LNCAP (cell line): ENCODE data around the gene RSAD1.

Experiments used
- TF ChIP-seq, protein P1 (sequence below): fragments of 450-650 bp; IDR thresholded peaks from 2 replicates; pipeline ENCODE4 v1.5.1; 2017; ENCODE audit warnings: mild to moderate bottlenecking

Gene RSAD1

DNA sequence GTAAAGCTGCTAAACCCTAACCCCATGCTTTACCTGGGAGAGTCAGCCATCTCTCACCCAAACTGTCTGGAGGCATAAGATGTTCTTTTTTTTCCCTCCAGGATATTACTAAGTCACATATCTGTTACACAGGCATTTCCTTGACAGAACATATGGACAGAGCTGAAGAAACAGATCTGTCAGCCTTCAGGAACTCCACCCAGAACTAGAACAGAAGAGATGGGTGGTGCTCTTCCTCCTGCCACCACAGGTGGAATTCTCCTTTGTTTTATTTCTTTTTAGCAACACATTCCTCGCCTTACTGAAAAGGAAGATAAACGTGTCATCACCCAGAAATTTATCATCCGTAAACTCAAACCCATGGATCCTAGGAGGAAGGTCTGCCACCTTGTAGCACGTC lies 38.4 kb downstream of the RSAD1 start:
- TF ChIP-seq, protein P1, sequence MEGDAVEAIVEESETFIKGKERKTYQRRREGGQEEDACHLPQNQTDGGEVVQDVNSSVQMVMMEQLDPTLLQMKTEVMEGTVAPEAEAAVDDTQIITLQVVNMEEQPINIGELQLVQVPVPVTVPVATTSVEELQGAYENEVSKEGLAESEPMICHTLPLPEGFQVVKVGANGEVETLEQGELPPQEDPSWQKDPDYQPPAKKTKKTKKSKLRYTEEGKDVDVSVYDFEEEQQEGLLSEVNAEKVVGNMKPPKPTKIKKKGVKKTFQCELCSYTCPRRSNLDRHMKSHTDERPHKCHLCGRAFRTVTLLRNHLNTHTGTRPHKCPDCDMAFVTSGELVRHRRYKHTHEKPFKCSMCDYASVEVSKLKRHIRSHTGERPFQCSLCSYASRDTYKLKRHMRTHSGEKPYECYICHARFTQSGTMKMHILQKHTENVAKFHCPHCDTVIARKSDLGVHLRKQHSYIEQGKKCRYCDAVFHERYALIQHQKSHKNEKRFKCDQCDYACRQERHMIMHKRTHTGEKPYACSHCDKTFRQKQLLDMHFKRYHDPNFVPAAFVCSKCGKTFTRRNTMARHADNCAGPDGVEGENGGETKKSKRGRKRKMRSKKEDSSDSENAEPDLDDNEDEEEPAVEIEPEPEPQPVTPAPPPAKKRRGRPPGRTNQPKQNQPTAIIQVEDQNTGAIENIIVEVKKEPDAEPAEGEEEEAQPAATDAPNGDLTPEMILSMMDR, result no peak

DNA sequence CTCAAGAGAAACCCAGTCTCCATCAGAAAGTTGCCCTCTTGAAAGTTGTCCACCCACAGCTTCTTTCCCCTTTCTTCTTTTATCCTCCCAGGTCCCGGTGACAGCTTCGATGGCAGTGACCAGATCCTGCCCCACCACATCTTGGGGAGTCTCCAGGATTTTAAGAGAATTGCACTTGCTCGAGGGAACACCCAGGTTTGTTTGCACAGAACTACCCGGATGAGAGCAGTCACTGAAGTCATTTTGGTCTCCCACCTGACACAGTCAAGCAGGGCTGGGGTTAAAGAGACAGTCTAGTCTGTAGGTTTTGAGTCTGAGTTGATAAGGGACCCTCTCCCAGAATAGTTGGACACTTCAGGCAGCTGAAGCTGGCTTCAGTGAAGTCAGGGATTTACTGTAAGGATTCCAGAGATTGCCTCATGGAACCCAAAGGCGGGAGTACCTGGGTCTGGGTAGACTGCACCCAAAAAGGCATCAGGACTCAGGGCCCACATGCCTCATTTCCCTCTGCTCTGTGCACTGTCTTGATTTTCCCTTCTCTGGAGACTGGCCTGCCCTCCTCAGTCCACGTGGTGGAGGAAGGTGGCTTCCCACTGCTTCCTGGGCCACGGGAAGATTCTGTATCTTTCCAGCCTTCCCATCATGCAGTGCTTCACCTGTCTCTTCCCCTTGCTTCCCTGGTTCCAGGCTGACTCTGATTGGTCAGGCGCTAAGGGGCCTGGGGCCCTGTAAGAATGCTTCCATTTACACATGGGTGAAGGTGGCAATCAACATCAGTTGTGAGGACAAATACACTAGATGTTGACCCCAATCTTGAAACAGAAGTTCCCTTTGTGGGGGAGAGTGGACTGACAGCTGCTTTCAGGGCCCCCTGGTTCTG lies 39.1 kb downstream of the RSAD1 start:
- TF ChIP-seq, protein P1, result no peak

DNA sequence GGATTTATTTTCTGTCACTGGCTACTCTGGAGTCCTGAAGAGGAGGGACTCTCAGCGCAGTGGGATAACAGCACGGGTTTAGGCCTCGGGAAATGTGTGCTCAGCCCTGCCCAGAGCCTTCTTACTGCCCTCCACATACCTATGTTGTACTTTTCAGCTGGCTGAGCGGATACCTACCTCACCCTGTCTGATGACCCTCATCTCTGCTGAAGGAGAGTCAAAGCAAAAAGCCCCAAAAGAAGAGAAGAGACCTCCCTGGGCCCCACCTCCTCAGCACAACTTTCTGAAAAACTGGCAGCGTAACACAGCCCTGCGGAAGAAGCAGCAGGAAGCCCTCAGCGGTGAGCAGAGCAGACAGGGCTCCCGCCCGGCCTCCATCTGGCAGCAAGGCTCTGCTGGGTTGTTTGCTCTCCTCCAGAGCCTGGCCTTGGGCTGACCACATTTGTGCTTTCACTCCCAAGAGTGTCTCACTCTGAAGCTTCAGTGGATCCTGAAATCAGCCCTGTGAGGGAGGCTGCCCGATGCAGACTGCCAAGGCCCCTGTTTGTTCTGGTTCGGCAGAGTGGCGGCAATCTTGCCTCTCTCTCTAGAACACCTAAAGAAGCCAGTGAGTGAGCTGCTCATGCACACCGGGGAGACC lies 39.8 kb downstream of the RSAD1 start:
- TF ChIP-seq, protein P1, result no peak

DNA sequence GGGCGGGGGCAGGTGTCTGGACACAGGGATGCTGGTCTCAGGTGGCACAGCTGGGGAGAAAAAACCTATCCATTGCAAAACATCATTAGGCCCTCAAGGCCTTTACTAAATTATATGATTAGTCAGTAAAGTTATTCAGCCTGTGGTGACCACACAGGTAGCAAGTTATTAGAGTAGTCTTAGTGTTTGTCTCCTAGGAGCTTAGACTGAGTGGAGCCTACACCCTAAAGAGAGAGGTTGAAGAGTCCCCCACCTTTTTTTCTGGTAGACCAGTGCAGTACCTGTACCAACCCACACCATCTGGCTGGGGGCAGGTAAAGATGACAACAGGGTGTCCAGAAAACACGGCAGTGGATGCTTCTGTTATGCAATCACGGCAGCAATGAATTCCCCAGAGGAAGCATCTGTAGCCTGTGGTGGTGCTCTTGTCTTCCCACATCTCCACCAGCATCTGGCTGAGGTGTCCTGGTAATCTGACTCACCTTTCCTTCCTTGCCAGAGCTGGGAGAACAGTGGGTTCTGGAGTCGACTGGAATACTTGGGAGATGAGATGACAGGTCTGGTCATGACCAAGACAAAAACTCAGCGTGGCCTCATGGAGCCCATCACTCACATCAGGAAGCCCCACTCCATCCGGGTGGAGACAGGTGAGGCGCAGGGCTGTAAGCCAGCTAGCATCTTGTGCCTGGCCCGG lies 40.6 kb downstream of the RSAD1 start:
- TF ChIP-seq, protein P1, result no peak

DNA sequence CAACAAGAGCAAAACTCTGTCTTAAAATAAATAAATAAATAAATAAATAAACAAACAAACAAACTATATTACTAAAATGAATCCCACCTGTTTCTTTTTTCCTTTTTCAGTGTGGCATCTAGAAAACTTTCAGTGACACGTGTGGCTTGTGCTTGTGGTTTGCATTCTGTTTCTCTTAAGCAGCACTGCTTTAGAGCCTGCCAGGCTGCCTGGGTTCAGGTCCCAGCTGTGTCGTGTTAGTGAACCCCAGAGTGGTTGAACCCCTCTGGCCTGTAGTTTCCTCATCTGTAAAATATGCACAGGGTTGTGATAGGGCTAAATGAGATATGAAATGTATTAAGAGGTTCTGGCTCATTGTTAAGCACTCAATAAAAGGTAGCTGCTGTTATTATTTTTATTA lies 41.8 kb downstream of the RSAD1 start:
- TF ChIP-seq, protein P1, result no peak

DNA sequence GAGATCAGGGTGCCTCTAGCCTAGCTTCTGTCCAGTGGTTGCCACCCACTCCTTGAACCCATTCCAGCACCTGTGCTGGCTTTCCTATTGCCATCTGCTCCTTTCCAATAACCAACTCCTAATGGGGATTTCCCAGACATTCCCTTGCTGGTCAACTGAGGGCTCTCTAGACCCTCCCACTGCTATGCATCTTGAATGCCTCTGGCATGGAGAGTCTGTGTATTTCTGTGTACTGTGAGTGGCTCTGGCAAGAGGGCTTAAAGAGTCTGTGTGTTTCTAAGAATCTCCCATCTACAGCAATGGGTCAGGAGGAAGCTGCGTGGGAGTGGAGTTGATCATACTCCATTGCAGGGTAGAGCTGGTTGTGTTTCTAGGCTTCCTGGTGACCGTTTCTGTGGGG lies 42.9 kb downstream of the RSAD1 start:
- TF ChIP-seq, protein P1, result no peak

DNA sequence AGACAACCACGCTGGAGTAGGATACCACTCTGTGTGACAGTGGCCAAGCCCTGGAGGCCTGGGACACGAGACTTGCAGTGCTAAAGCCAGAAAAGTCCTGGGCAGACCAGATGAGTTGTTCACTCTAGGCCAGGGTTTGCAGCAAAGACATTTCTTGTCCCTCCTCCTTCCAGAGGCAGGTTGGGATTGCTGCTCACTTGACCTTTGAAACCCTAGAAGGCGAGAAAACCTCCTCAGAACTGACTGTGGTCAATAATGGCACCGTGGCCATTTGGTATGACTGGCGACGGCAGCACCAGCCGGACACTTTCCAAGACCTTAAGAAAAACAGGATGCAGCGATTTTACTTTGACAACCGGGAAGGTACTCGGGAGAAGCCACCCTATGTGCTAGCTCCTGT lies 44.1 kb downstream of the RSAD1 start:
- TF ChIP-seq, protein P1, result no peak
